H1 (cell line): Measurements from ENCODE around the gene ZNF501. TPM values are rescaled to one million over a fixed set of nuclear protein-coding genes. Genes with fewer than 3 reads are reported as not detected.
A peak's percentile ranks its signal among the peaks of the same experiment; 100 is the strongest.

ENCODE experiments used
- ASH2L ChIP-seq: fragments of 200-600, 300-600 bp; sonication (generic); IDR thresholded peaks from one replicate; pipeline ENCODE4 v1.7.1; 2017; ENCODE audit warnings: low read length
- CHD7 ChIP-seq: fragments of 300-600 bp; sonication (generic); IDR thresholded peaks from 2 replicates; pipeline ENCODE4 v1.7.1; 2012; ENCODE audit warnings: low read length, moderate library complexity, mild to moderate bottlenecking, inconsistent platforms; ENCODE audit not compliant: insufficient replicate concordance
- CREB1 ChIP-seq: IDR thresholded peaks from 2 replicates; pipeline ENCODE4 v1.6.1; 2012; ENCODE audit warnings: inconsistent platforms
- GABPA ChIP-seq: IDR thresholded peaks from 2 replicates; pipeline ENCODE4 v1.6.1; 2011; ENCODE audit warnings: mild to moderate bottlenecking, low read length, moderate library complexity, borderline replicate concordance; ENCODE audit not compliant: insufficient read depth
- GTF2F1 ChIP-seq: IDR thresholded peaks from 2 replicates; pipeline ENCODE4 v1.6.1; 2012; ENCODE audit warnings: low read depth, low read length, improper control_type of control experiment, borderline replicate concordance
- KDM4A ChIP-seq: IDR thresholded peaks from one replicate; pipeline ENCODE4 v1.7.1; 2012; ENCODE audit warnings: low read depth, mild to moderate bottlenecking, moderate library complexity, low read length, inconsistent platforms; ENCODE audit not compliant: severe bottlenecking
- KDM5A ChIP-seq: fragments of 200-600 bp; IDR thresholded peaks from 2 replicates; pipeline ENCODE4 v1.7.1; 2012; ENCODE audit warnings: mild to moderate bottlenecking, low read length, inconsistent platforms, mixed read lengths
- PHF8 ChIP-seq: fragments of 200-600 bp; sonication (generic); conservative IDR thresholded peaks from 2 replicates; pipeline ENCODE4 v1.7.1; 2012; ENCODE audit warnings: low read depth, mild to moderate bottlenecking, inconsistent platforms, low read length, moderate library complexity
- polyA plus RNA-seq, 7 experiments: library from polyadenylated mRNA; depleted of rRNA in 3 of 7; stranded (reverse) in 5 of 7; unstranded in 2 of 7; fragments of >200 nt in 5 of 7; fragments of 200-250 nt in 2 of 7; gene quantifications; 1 replicate in 5 of 7; 2 replicates in 1 of 7; 4 replicates in 1 of 7; pipeline versions ENCODE4 v1.2.1 to v1.2.3, GENCODE V29; 2011 to 2013; ENCODE audit warnings: missing spikeins in 2 of 7, mixed read lengths in 2 of 7
- total RNA-seq: library from RNA; stranded (reverse); fragmentation: NEBNext Ultra II Directional; extraction: Animal tissue kit (Norgen Biotek cat#: 25700); gene quantifications from 2 replicates; pipeline ENCODE4 v1.2.1, GENCODE V29; 2021

ZNF501 gene
- total and polyA plus RNA-seq, 2 of the 8 experiments (the other 6 are each of a cell fraction or from before 2014, with no cell fraction given), result 1.6 to 5.3 TPM

GRCh38 chr3:44729384-44729910 is at the start of gene ZNF501 (continued):
- TF ChIP-seq KDM5A (peak; percentile 75), ASH2L (peak; percentile 83), PHF8 (peak; percentile 88), CREB1 (peak; percentile 99), CHD7 (no peak), GTF2F1 (peak; percentile 46; the same call in 1 of the 2 replicates), GABPA (peak; percentile 71; the same call in 1 of the 2 replicates), KDM4A (peak; percentile 97)
